ENCODE data around the gene POLR3G. TPM values are rescaled to one million over a fixed set of nuclear protein-coding genes. Genes with fewer than 3 reads are reported as not detected.

POLR3G gene
- total and polyA plus RNA-seq, 2 of the 13 experiments (the other 11 are each of a cell fraction or from before 2014, with no cell fraction given), result 1.2 to 7.3 TPM

- no peak for TF ChIP-seq THRA (CRISPR knock-in tag; IDR thresholded peaks at IDR 0.05; ENCODE audit: borderline replicate concordance)
- peak; percentile 71 for TF ChIP-seq ZNF441 (CRISPR knock-in tag; IDR thresholded peaks at IDR 0.05; ENCODE audit: borderline replicate concordance)
- TF ChIP-seq ZNF574 (CRISPR knock-in tag; IDR thresholded peaks at IDR 0.05), result peak; percentile 10; the same call in 1 of the 2 replicates
- peak; percentile 61 for TF ChIP-seq ZNF781 (CRISPR knock-in tag; IDR thresholded peaks at IDR 0.05; ENCODE audit: borderline replicate concordance, not compliant biosample characterization)
- TF ChIP-seq ELK4 (CRISPR knock-in tag; IDR thresholded peaks at IDR 0.05; ENCODE audit: borderline replicate concordance), result 0 out of 2 replicates have a peak, but pooled peaks have one; percentile 31
- TF ChIP-seq SOX5 (CRISPR knock-in tag; IDR thresholded peaks at IDR 0.05; ENCODE audit: borderline replicate concordance), result no peak
- TF ChIP-seq TBP (CRISPR knock-in tag; IDR thresholded peaks at IDR 0.05), result no peak
- peak; percentile 69 for TF ChIP-seq ZNF232 (CRISPR knock-in tag; IDR thresholded peaks at IDR 0.05; ENCODE audit: borderline replicate concordance)
- no peak for TF ChIP-seq ZUFSP (CRISPR knock-in tag; IDR thresholded peaks at IDR 0.05; ENCODE audit: borderline replicate concordance)
- TF ChIP-seq HOXA3 (CRISPR knock-in tag; IDR thresholded peaks at IDR 0.05), result peak; percentile 34; the same call in 1 of the 2 replicates
- peak; percentile 60; the same call in 1 of the 2 replicates for TF ChIP-seq ZNF782 (CRISPR knock-in tag; IDR thresholded peaks at IDR 0.05; ENCODE audit: borderline replicate concordance)
- TF ChIP-seq NR0B2 (CRISPR knock-in tag; IDR thresholded peaks at IDR 0.05), result peak; percentile 52
- no peak for TF ChIP-seq CEBPZ (IDR thresholded peaks at IDR 0.05; ENCODE audit: low read length)
- TF ChIP-seq HES4 (CRISPR knock-in tag; IDR thresholded peaks at IDR 0.05; ENCODE audit: borderline replicate concordance), result peak; percentile 79
- TF ChIP-seq XRCC5 (optimal IDR thresholded peaks at IDR 0.05; ENCODE audit: low read length), result peak; percentile 15
- TF ChIP-seq NRL (CRISPR knock-in tag; IDR thresholded peaks at IDR 0.05; ENCODE audit: borderline replicate concordance), result peak; percentile 50; the same call in 1 of the 2 replicates
Observed at GRCh38 chr5:90473396-90474234, 1.0 kb upstream of the POLR3G start (continued).

All from HepG2 (cell line).